Kidney (tissue), 14 donors: ENCODE results near the gene PXN. TPM values are rescaled to one million over a fixed set of nuclear protein-coding genes. Genes with fewer than 3 reads are reported as not detected.

Experiments used
- DNase-seq, 5 donors: peaks; one replicate each; pipeline ENCODE4 v3.0.0-alpha.2; 2013 to 2020
- FAIRE-seq: peaks from 2 replicates; lab custom pipeline; 2012; peaks lifted over from hg19 to GRCh38; lab: Jason Lieb, UNC
- H3K27ac ChIP-seq, 2 donors: one replicate each; pipeline ENCODE4 v1.7.0; 2013; ENCODE audit warnings: low read depth in 2 of 2, low read length in 2 of 2, inconsistent platforms in 1 of 2
- H3K27me3 ChIP-seq: one replicate; pipeline ENCODE4 v1.7.1; 2013; ENCODE audit warnings: low read length, inconsistent platforms; ENCODE audit not compliant: control insufficient read depth, insufficient read depth
- H3K36me3 ChIP-seq, 3 donors: one replicate each; pipeline versions ENCODE4 v1.7.0 to v1.7.1; 2013; ENCODE audit warnings: low read length in 3 of 3, control low read depth in 1 of 3, inconsistent platforms in 1 of 3; ENCODE audit not compliant: insufficient read depth in 3 of 3, control insufficient read depth in 2 of 3
- H3K4me1 ChIP-seq, 3 donors: one replicate each; pipeline versions ENCODE4 v1.7.0 to v1.7.1; 2013; ENCODE audit warnings: low read length in 3 of 3, inconsistent platforms in 1 of 3, low read depth in 1 of 3; ENCODE audit not compliant: control insufficient read depth in 2 of 3, insufficient read depth in 2 of 3
- H3K4me3 ChIP-seq, 3 donors: one replicate each; pipeline versions ENCODE4 v1.7.0 to v1.8.1; 2013; ENCODE audit warnings: low read length in 3 of 3, control low read depth in 1 of 3, inconsistent platforms in 1 of 3
- H3K9ac ChIP-seq, 3 donors: one replicate each; pipeline versions ENCODE4 v1.7.0 to v1.7.1; 2013; ENCODE audit warnings: low read length in 3 of 3, control low read depth in 1 of 3, inconsistent platforms in 1 of 3
- H3K9me3 ChIP-seq, 3 donors: one replicate each; pipeline versions ENCODE4 v1.7.0 to v1.7.1; 2013; ENCODE audit warnings: low read length in 3 of 3, control low read depth in 1 of 3, inconsistent platforms in 1 of 3; ENCODE audit not compliant: control insufficient read depth in 2 of 3, insufficient read depth in 1 of 3
- intact Hi-C: fragments of 100-400 bp; cut with DNase I; formaldehyde crosslinking; loops from one replicate; pipeline ENCODE4 v1.11.1; 2022
- polyA plus RNA-seq: library from polyadenylated mRNA; stranded (reverse); fragments of 350-450 nt; fragmentation: Illumina TruSeq; extraction: RNeasy Lipid Tissue Mini Kit (QIAGEN cat#74804); gene quantifications from one replicate; pipeline ENCODE4 v1.2.3, GENCODE V29; 2014; ENCODE audit warnings: low read depth, low replicate concordance; ENCODE audit not compliant: insufficient read depth
- total RNA-seq: library from RNA; stranded (reverse); fragmentation: NEBNext Ultra II Directional; extraction: Animal tissue kit (Norgen Biotek cat#: 25700); gene quantifications from one replicate; pipeline ENCODE4 v1.2.1, GENCODE V29; 2021
- TF ChIP-seq, protein P1 (sequence below): IDR thresholded peaks from 3 replicates; pipeline ENCODE4 v1.5.1; 2012; ENCODE audit warnings: mild to moderate bottlenecking, moderate library complexity, borderline replicate concordance; ENCODE audit not compliant: insufficient read depth; ENCODE audit errors: extremely low read depth
- donor health status: control.
- donor health status: control.
- donor health status: control.
- donor health status: control.
- donor health status: control.
- donor health status: DM: yes; HTN: yes; CAD: no.
- donor health status: Normal renal cell carcinoma (clear cell type).

PXN gene
- total and polyA plus RNA-seq, 2 donors from 2014 or later: 57.1 to 133 TPM

- Histone ChIP-seq H3K9me3 (no peaks in the 10 kb centered on the region), H3K36me3 (peaks cover 3 to 11% (median 4%) of the 10 kb centered on the region in 3 donors), H3K4me1 (peaks cover 0 to 6% (median 4%) of the 10 kb centered on the region in 3 donors), H3K27me3 (no peaks in the 10 kb centered on the region), H3K9ac (no peak overlapping the region), H3K27ac (no peak overlapping the region), H3K4me3 (no peak overlapping the region)
- FAIRE-seq (no peak), DNase-seq (no peak)
- intact Hi-C loops: no loop called here
- TF ChIP-seq, protein P1, sequence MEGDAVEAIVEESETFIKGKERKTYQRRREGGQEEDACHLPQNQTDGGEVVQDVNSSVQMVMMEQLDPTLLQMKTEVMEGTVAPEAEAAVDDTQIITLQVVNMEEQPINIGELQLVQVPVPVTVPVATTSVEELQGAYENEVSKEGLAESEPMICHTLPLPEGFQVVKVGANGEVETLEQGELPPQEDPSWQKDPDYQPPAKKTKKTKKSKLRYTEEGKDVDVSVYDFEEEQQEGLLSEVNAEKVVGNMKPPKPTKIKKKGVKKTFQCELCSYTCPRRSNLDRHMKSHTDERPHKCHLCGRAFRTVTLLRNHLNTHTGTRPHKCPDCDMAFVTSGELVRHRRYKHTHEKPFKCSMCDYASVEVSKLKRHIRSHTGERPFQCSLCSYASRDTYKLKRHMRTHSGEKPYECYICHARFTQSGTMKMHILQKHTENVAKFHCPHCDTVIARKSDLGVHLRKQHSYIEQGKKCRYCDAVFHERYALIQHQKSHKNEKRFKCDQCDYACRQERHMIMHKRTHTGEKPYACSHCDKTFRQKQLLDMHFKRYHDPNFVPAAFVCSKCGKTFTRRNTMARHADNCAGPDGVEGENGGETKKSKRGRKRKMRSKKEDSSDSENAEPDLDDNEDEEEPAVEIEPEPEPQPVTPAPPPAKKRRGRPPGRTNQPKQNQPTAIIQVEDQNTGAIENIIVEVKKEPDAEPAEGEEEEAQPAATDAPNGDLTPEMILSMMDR: no peak
These were observed 74.5 kb downstream of the PXN start for GRCh38 chr12:120190985-120191480.

GRCh38 chr12:120190386-120190785 is 75.1 kb downstream of the PXN start:
- no peaks in the 10 kb centered on the region for H3K27me3 ChIP-seq
- peaks cover 0 to 6% (median 4%) of the 10 kb centered on the region in 3 donors for H3K4me1 ChIP-seq
- TF ChIP-seq, protein P1: no peak
- intact Hi-C loops: no loop called here
- DNase-seq: no peak
- FAIRE-seq: no peak
- peaks cover 4 to 15% (median 4%) of the 10 kb centered on the region in 3 donors for H3K36me3 ChIP-seq
- H3K4me3 ChIP-seq: no peak overlapping the region
- no peak overlapping the region for H3K9ac ChIP-seq
- no peaks in the 10 kb centered on the region for H3K9me3 ChIP-seq
- no peak overlapping the region for H3K27ac ChIP-seq

DNA sequence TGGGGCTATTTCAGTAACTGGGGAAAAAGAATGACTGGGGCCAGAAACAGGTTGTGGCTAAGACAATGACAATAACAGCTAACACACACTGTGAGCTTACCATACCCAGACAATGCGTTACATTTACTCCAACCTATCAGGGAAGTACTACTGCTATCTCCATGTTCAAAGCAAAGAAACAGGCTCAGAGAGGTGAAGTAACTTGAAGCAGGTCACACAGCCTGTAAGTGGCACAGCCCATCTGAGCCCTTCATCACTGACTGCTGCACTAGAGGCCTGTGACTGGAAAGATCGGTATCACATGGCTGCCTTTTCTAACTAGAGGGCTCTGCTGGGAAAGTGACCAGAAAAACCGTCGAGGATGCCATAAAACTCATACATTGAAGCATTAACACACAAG is 78.9 kb downstream of the PXN start:
- intact Hi-C loops: no loop called here
- Histone ChIP-seq H3K9ac (no peak overlapping the region), H3K9me3 (no peaks in the 10 kb centered on the region), H3K27me3 (no peaks in the 10 kb centered on the region), H3K4me1 (peaks cover 0 to 2% (median 0%) of the 10 kb centered on the region in 3 donors), H3K36me3 (peaks cover 13 to 40% (median 28%) of the 10 kb centered on the region in 3 donors), H3K4me3 (no peak overlapping the region), H3K27ac (no peak overlapping the region)
- TF ChIP-seq, protein P1: no peak
- DNase-seq (no peak), FAIRE-seq (no peak)

DNA sequence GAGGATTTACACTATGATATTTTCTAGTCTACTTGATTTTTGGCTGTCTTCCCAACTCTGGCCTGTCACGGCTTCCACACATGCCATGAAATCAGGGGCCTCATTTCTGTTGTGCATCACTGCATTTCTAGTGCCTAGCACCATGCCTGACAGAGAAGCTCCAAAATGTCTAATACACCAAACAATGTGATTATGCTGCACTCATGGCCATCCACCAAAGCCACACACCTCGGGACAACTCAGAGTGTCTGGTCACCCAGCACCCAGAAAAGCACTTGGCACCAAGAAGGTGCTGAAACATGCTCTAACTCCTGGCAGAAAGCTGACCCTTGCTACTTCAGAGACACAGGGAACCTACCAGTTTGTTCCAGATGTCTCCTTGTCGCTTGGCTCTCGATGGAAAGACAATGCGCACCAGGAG is 82.3 kb downstream of the PXN start:
- Histone ChIP-seq H3K27me3 (no peaks in the 10 kb centered on the region), H3K4me1 (peaks cover 0 to 2% (median 0%) of the 10 kb centered on the region in 3 donors), H3K36me3 (peaks cover 20 to 53% (median 36%) of the 10 kb centered on the region in 3 donors), H3K9me3 (no peaks in the 10 kb centered on the region), H3K9ac (no peak overlapping the region), H3K27ac (no peak overlapping the region), H3K4me3 (no peak overlapping the region)
- DNase-seq: no peak
- intact Hi-C loops: no loop called here
- no peak for FAIRE-seq
- TF ChIP-seq, protein P1: no peak
